ENCODE measurements around the gene ASCC1. TPM values are rescaled to one million over a fixed set of nuclear protein-coding genes. Genes with fewer than 3 reads are reported as not detected.

The ASCC1 gene
- total and polyA plus RNA-seq, 7 donors, result 15.3 to 53.7 (median 21.5) TPM

- H3K36me3 ChIP-seq, result no peaks in the 10 kb centered on the region
- H3K9me3 ChIP-seq, result no peaks in the 10 kb centered on the region
- 90 to 94% methylated on average over 12 of the region's 12 CpGs for WGBS, 2 donors
- intact Hi-C loops (cut with DNase I), result no loop called here
- H3K4me3 ChIP-seq, result no peak overlapping the region
- no peak for TF ChIP-seq POLR2A (IDR thresholded peaks at IDR 0.05)
- TF ChIP-seq CTCF (IDR thresholded peaks at IDR 0.05), result no peak
- TF ChIP-seq POLR2AphosphoS5 (IDR thresholded peaks at IDR 0.05), result no peak
- TF ChIP-seq EP300 (IDR thresholded peaks at IDR 0.05), result no peak
- H3K27ac ChIP-seq, result no peak overlapping the region
- H3K27me3 ChIP-seq, result no peaks in the 10 kb centered on the region
- H3K4me1 ChIP-seq, result no peaks in the 10 kb centered on the region
- DNase-seq, result no peak
These were observed 157.7 kb downstream of the ASCC1 start for GRCh38 chr10:72058347-72058898.

GRCh38 chr10:72056932-72057751, 158.9 kb downstream of the ASCC1 start:
- no peak for DNase-seq
- H3K9me3 ChIP-seq, result no peaks in the 10 kb centered on the region
- WGBS, 2 donors, result 82 to 90% methylated on average over 25 of the region's 25 CpGs
- H3K4me1 ChIP-seq, result no peaks in the 10 kb centered on the region
- H3K36me3 ChIP-seq, result no peaks in the 10 kb centered on the region
- H3K4me3 ChIP-seq, result no peak overlapping the region
- H3K27ac ChIP-seq, result no peak overlapping the region
- TF ChIP-seq EP300 (IDR thresholded peaks at IDR 0.05), result no peak
- no peak for TF ChIP-seq POLR2A (IDR thresholded peaks at IDR 0.05)
- no peak for TF ChIP-seq CTCF (IDR thresholded peaks at IDR 0.05)
- no peak for TF ChIP-seq POLR2AphosphoS5 (IDR thresholded peaks at IDR 0.05)
- intact Hi-C loops (cut with DNase I), result no loop called here
- H3K27me3 ChIP-seq, result no peaks in the 10 kb centered on the region

- WGBS, 2 donors, result 87 to 90% methylated on average over 5 of the region's 5 CpGs
- H3K9me3 ChIP-seq, result no peaks in the 10 kb centered on the region
- no peak for TF ChIP-seq EP300 (IDR thresholded peaks at IDR 0.05)
- TF ChIP-seq CTCF (IDR thresholded peaks at IDR 0.05), result no peak
- TF ChIP-seq POLR2AphosphoS5 (IDR thresholded peaks at IDR 0.05), result no peak
- no peak for TF ChIP-seq POLR2A (IDR thresholded peaks at IDR 0.05)
- no peaks in the 10 kb centered on the region for H3K4me1 ChIP-seq
- no peak for DNase-seq
- H3K36me3 ChIP-seq, result no peaks in the 10 kb centered on the region
- intact Hi-C loops (cut with DNase I), result no loop called here
- H3K27ac ChIP-seq, result no peak overlapping the region
- H3K27me3 ChIP-seq, result no peaks in the 10 kb centered on the region
- no peak overlapping the region for H3K4me3 ChIP-seq
These were observed 160.0 kb downstream of the ASCC1 start for GRCh38 chr10:72056113-72056512.

GRCh38 chr10:72053690-72054089, 162.4 kb downstream of the ASCC1 start:
- no peak for TF ChIP-seq POLR2AphosphoS5 (IDR thresholded peaks at IDR 0.05)
- no peak overlapping the region for H3K4me3 ChIP-seq
- H3K9me3 ChIP-seq, result no peaks in the 10 kb centered on the region
- DNase-seq, result no peak
- no peaks in the 10 kb centered on the region for H3K4me1 ChIP-seq
- no peak overlapping the region for H3K27ac ChIP-seq
- intact Hi-C loops (cut with DNase I), result no loop called here
- H3K36me3 ChIP-seq, result no peaks in the 10 kb centered on the region
- 88 to 95% methylated on average over 7 of the region's 7 CpGs for WGBS, 2 donors
- H3K27me3 ChIP-seq, result no peaks in the 10 kb centered on the region

GRCh38 chr10:72050873-72051272, 165.2 kb downstream of the ASCC1 start:
- intact Hi-C loops (cut with DNase I), result no loop called here
- Histone ChIP-seq H3K27me3 (no peaks in the 10 kb centered on the region), H3K4me3 (no peak overlapping the region), H3K4me1 (no peaks in the 10 kb centered on the region), H3K9me3 (no peaks in the 10 kb centered on the region), H3K27ac (peak overlapping the region in 1 of 4 donors; percentile 3), H3K36me3 (no peaks in the 10 kb centered on the region)
- TF ChIP-seq EP300 (IDR thresholded peaks at IDR 0.05) (no peak), POLR2A (IDR thresholded peaks at IDR 0.05) (no peak), POLR2AphosphoS5 (IDR thresholded peaks at IDR 0.05) (no peak), CTCF (IDR thresholded peaks at IDR 0.05) (no peak)
- 62 to 83% methylated on average over 3 of the region's 3 CpGs for WGBS, 2 donors
- DNase-seq, result no peak

All from sigmoid colon (tissue), 7 donors.